ENCODE data around the gene INTS3. TPM values are rescaled to one million over a fixed set of nuclear protein-coding genes. Genes with fewer than 3 reads are reported as not detected.

Gene INTS3
- total RNA-seq, 1 donor from 2014 or later = 48.6 TPM

DNA sequence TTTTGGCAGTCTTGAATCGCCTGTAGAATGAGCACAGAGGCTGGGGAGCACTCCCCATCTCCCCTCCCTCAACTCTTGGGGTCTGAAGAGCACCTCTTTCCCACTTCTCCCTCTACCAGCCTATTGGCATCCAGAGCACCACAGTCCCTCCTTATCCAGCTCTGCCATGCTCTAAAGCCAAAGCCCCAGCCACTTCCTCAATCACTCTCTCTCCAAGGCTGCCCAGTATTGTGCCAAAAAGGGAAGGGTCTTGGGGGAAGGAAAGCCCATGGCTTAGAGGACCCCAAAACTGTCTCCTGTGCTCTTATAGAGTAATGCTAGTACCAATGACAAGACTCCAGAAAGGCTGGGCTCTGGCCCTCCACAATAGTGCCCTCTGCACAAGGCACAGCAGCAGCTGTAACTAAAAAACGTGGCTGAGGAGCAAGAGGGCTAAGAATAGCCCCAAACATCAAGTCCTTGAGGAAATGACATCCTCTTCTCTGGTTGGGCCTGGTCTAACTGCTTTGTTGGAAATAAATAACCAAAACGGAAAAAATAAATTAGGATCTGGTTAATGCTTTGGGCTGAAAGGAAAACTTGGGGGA, 75.7 kb downstream of the INTS3 start:
- H3K4me1 Mint-ChIP-seq (ENCODE audit: low read depth) = peaks cover 8% of the 10 kb centered on the region
- no peak overlapping the region for H3K4me3 Mint-ChIP-seq (ENCODE audit: unreplicated experiment)
- peaks cover 8% of the 10 kb centered on the region for H3K36me3 Mint-ChIP-seq (ENCODE audit: low read depth)
- H3K9me3 Mint-ChIP-seq (ENCODE audit: low read depth) = no peaks in the 10 kb centered on the region
- TF ChIP-seq, protein P1, sequence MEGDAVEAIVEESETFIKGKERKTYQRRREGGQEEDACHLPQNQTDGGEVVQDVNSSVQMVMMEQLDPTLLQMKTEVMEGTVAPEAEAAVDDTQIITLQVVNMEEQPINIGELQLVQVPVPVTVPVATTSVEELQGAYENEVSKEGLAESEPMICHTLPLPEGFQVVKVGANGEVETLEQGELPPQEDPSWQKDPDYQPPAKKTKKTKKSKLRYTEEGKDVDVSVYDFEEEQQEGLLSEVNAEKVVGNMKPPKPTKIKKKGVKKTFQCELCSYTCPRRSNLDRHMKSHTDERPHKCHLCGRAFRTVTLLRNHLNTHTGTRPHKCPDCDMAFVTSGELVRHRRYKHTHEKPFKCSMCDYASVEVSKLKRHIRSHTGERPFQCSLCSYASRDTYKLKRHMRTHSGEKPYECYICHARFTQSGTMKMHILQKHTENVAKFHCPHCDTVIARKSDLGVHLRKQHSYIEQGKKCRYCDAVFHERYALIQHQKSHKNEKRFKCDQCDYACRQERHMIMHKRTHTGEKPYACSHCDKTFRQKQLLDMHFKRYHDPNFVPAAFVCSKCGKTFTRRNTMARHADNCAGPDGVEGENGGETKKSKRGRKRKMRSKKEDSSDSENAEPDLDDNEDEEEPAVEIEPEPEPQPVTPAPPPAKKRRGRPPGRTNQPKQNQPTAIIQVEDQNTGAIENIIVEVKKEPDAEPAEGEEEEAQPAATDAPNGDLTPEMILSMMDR (IDR thresholded peaks at IDR 0.05) = no peak
- no peaks in the 10 kb centered on the region for H3K27me3 Mint-ChIP-seq (ENCODE audit: low read depth)
- peak overlapping the region; percentile 17 for H3K27ac Mint-ChIP-seq (ENCODE audit: unreplicated experiment)
- DNase-seq (ENCODE audit: low spot score) = no peak

DNA sequence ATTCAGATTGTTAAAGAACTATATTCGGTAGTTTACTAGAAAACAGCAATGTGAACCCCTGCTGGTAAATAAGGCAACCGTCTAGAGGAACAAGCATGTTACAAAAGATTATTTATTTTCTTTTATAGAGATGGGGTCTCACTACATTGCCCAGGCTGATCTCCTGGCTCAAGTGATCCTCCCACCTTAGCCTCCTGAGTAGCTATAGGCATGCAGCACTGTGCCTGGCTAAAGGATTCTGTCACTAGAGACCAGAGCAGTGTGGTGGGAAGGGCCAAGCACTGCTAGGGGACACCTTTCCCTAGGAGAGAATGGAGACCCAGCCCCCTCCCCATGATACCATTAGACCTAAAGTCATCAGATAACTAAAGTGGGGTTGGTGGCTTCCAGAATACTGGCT, 76.3 kb downstream of the INTS3 start:
- no peak for DNase-seq (ENCODE audit: low spot score)
- Mint-ChIP-seq H3K27me3 (ENCODE audit: low read depth) (no peaks in the 10 kb centered on the region), H3K4me1 (ENCODE audit: low read depth) (peaks cover 8% of the 10 kb centered on the region)

DNA sequence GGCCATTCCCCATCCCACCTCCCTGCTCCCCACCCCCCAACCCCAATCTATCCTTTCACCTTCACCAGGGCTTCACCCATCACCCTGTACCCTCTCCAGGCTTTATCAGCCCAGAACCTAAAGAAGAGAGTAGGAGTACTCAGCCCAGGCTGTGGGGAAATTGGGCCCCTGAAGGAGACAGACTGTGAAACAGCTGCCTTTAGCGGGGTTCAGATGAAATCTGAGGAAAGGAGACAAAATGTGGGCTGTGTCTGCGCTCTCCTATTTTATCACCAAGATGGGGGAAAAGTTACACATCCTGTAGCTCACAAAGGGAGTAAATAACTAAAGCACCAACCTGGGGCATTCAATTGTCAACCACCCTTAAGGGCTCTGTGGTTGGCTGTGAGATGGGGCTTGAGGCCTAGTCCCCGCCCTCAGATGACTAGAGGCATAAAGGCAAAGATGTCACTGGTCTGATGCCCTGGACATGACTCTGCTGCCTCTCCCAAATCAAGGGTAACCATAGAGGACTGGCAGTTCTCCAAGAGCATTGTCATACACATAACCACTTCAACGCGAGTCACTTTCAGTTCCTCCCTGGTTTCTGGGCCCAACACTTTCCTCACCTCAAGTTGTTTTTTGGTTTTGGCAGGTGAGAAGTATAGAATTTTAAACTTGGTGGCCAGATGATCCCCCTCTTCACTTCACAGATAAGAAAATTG, 77.3 kb downstream of the INTS3 start:
- Mint-ChIP-seq H3K36me3 (ENCODE audit: low read depth) (peaks cover 21% of the 10 kb centered on the region), H3K4me1 (ENCODE audit: low read depth) (peaks cover 8% of the 10 kb centered on the region), H3K27me3 (ENCODE audit: low read depth) (no peaks in the 10 kb centered on the region), H3K4me3 (ENCODE audit: unreplicated experiment) (no peak overlapping the region), H3K9me3 (ENCODE audit: low read depth) (no peaks in the 10 kb centered on the region), H3K27ac (ENCODE audit: unreplicated experiment) (no peak overlapping the region)
- TF ChIP-seq, protein P1 (IDR thresholded peaks at IDR 0.05) = no peak
- DNase-seq (ENCODE audit: low spot score) = no peak

More for the DNA sequence above, 76.3 kb downstream of the INTS3 start:
- no peaks in the 10 kb centered on the region for H3K9me3 Mint-ChIP-seq (ENCODE audit: low read depth)
- H3K4me3 Mint-ChIP-seq (ENCODE audit: unreplicated experiment) = no peak overlapping the region
- H3K27ac Mint-ChIP-seq (ENCODE audit: unreplicated experiment) = peak overlapping the region; percentile 17
- H3K36me3 Mint-ChIP-seq (ENCODE audit: low read depth) = peaks cover 11% of the 10 kb centered on the region
- TF ChIP-seq, protein P1 (IDR thresholded peaks at IDR 0.05) = no peak

DNA sequence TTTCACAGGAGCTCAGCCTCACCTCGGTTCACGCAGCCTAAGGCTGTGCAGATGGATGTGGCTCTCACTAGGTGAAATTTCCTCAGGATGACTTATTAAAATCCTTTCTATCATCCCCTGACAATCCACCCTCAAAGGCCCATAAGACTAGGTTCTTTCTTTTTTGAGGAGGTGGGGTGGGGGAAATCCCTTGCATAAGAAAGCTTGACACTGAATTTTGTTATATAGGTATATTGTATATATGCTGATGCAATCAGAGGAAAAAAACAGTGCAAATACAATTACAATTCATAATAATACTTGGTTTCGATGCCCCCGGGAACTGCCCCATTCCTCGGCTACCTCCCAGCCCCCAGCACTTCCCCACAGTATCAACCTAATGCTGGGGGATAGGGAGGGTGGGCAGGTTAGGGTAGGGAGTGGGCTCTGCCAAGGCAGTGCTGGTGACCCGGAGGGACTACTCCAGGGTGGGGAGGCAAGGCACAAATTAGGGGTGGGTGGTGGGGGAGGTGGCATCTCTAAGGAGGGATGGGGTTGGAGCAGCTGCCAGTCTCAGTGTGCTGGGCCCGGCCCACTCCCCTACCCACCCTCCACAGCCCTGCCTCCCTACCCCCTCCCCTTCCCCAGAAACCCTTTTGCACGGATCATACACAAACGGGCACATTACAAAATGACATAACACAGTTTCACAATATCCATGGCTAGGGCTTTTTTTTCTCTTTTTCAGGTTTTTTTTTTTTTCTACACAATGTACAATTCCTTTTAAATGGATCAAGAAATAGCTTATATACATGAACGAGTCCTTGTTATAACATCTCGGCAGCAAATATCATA, 78.3 kb downstream of the INTS3 start:
- TF ChIP-seq, protein P1 (IDR thresholded peaks at IDR 0.05) = no peak
- Mint-ChIP-seq H3K4me1 (ENCODE audit: low read depth) (peaks cover 8% of the 10 kb centered on the region), H3K27me3 (ENCODE audit: low read depth) (no peaks in the 10 kb centered on the region), H3K9me3 (ENCODE audit: low read depth) (no peaks in the 10 kb centered on the region), H3K27ac (ENCODE audit: unreplicated experiment) (no peak overlapping the region), H3K36me3 (ENCODE audit: low read depth) (peaks cover 23% of the 10 kb centered on the region), H3K4me3 (ENCODE audit: unreplicated experiment) (no peak overlapping the region)
- no peak for DNase-seq (ENCODE audit: low spot score)

DNA sequence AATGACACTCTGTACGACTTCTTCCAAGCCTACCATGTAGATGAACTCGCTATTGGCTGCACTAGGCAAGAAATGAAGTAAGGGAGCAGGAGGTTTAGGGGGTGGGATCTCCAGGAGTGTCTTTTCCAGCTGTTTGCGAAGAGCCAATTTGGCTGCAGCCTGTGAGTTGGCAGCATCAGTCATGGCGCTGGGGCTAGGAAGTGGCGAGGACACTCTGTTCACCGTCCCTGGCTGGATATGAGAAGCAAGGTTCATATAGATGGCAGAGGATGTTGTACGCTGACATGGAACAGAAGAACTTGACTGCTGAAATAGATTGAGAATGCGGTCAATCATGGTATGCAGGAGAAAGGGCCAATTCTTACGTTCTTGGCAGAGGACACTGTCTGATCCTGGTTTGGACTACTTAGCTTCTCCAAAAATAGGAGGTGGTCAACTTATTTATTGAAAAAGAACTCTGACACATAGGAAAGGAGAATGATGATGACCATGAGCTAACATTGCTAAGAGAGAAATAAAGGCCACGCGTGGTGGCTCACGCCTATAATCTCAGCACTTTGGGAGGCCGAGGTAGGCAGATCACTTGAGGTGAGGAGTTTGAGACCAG, 88.5 kb downstream of the INTS3 start:
- TF ChIP-seq, protein P1 (IDR thresholded peaks at IDR 0.05) = no peak
- Mint-ChIP-seq H3K27me3 (ENCODE audit: low read depth) (no peaks in the 10 kb centered on the region), H3K4me3 (ENCODE audit: unreplicated experiment) (no peak overlapping the region), H3K9me3 (ENCODE audit: low read depth) (no peaks in the 10 kb centered on the region), H3K36me3 (ENCODE audit: low read depth) (peaks cover 39% of the 10 kb centered on the region), H3K27ac (ENCODE audit: unreplicated experiment) (no peak overlapping the region), H3K4me1 (ENCODE audit: low read depth) (no peaks in the 10 kb centered on the region)
- DNase-seq (ENCODE audit: low spot score) = no peak
